K562 (cell line): ENCODE measurements around the gene TRIOBP. TPM values are rescaled to one million over a fixed set of nuclear protein-coding genes. Genes with fewer than 3 reads are reported as not detected.

Source experiments
- CHD1 ChIP-seq: fragments of 200-600 bp; sonication (generic); IDR thresholded peaks from one replicate; pipeline ENCODE4 v1.6.1; 2012; ENCODE audit warnings: mild to moderate bottlenecking, moderate library complexity, low read length, inconsistent platforms
- GABPB2 ChIP-seq: fragments of 250-450 bp; sonication (Bioruptor Pico); conservative IDR thresholded peaks from 2 replicates; pipeline ENCODE4 v1.5.1; 2021; ENCODE audit warnings: mild to moderate bottlenecking
- GATA2 ChIP-seq: sonication (generic); formaldehyde crosslinking; IDR thresholded peaks from 2 replicates; pipeline ENCODE4 v1.4.0; 2020; ENCODE audit warnings: mild to moderate bottlenecking, missing genetic modification reagents
- HNRNPLL ChIP-seq: fragments of 200-400 bp; formaldehyde crosslinking; IDR thresholded peaks from 2 replicates; pipeline ENCODE4 v1.6.1; 2017; ENCODE audit warnings: low read length, low read depth, mild to moderate bottlenecking; ENCODE audit not compliant: poor library complexity, severe bottlenecking
- RBM34 ChIP-seq: fragments of 200-400 bp; formaldehyde crosslinking; IDR thresholded peaks from 2 replicates; pipeline ENCODE4 v1.6.1; 2018; ENCODE audit warnings: low read length, borderline replicate concordance; ENCODE audit not compliant: insufficient read depth
- SUPT5H ChIP-seq: fragments of 450-650 bp; IDR thresholded peaks from 2 replicates; pipeline ENCODE4 v1.6.1; 2016
- TBP ChIP-seq: optimal IDR thresholded peaks from 2 replicates; pipeline ENCODE3; 2011; ENCODE audit warnings: low read depth, low read length, improper control_type of control experiment
- ZNF165 ChIP-seq: fragments of 250-450 bp; sonication (Bioruptor Pico); IDR thresholded peaks from 2 replicates; pipeline ENCODE4 v1.4.0; 2020; ENCODE audit warnings: borderline replicate concordance
- ZNF212 ChIP-seq: fragments of 450-650 bp; formaldehyde crosslinking; IDR thresholded peaks from 2 replicates; pipeline ENCODE4 v1.4.0; 2020; ENCODE audit warnings: mild to moderate bottlenecking
- ZNF75A ChIP-seq: fragments of 450-650 bp; formaldehyde crosslinking; IDR thresholded peaks from 2 replicates; pipeline ENCODE4 v1.4.0; 2020; ENCODE audit warnings: mild to moderate bottlenecking
- ZNF764 ChIP-seq: fragments of 250-450 bp; sonication (Bioruptor Pico); IDR thresholded peaks from 2 replicates; pipeline ENCODE4 v1.4.0; 2020; ENCODE audit warnings: low read depth, mild to moderate bottlenecking, moderate library complexity
- polyA plus RNA-seq, 8 experiments: library from polyadenylated mRNA; depleted of rRNA in 4 of 8; stranded (reverse) in 5 of 8; unstranded in 3 of 8; fragments of >200 nt; fragmentation: Nextera tagmentation in 2 of 8; fragmentation: Illumina TruSeq in 1 of 8; extraction: Ambion mirVana in 2 of 8; extraction: Trizol in 1 of 8; gene quantifications; 2 replicates each; pipeline versions ENCODE4 v1.2.1 to v1.2.3, GENCODE V29; 2011 to 2014; ENCODE audit warnings: inconsistent platforms in 1 of 8, missing spikeins in 1 of 8
- total RNA-seq, 7 experiments: library from RNA; depleted of rRNA in 6 of 7; stranded (reverse); fragments of >200 nt in 6 of 7; fragmentation: Illumina TruSeq in 2 of 7; extraction: Trizol in 2 of 7; gene quantifications; 2 replicates each; pipeline versions ENCODE4 v1.2.1 to v1.2.3, GENCODE V29; 2011 to 2021; ENCODE audit warnings: low replicate concordance in 1 of 7
- TF ChIP-seq, protein P1 (sequence below): sonication (generic); formaldehyde crosslinking; IDR thresholded peaks from 2 replicates; pipeline ENCODE4 v1.4.0; 2020; ENCODE audit warnings: mild to moderate bottlenecking, missing genetic modification reagents
- TF ChIP-seq, protein P2 (sequence below): fragments of 250-450 bp; sonication (Bioruptor Pico); IDR thresholded peaks from 2 replicates; pipeline ENCODE4 v1.4.0; 2020
- TF ChIP-seq, protein P3 (sequence below): fragments of 200-800 bp; sonication (Bioruptor generic); IDR thresholded peaks from 2 replicates; pipeline ENCODE4 v1.6.1; 2017; ENCODE audit warnings: missing genetic modification characterization, missing compliant biosample characterization
- TF ChIP-seq, protein P4 (sequence below): fragments of 250-450 bp; sonication (Bioruptor Pico); IDR thresholded peaks from 2 replicates; pipeline ENCODE4 v1.4.0; 2020; ENCODE audit warnings: mild to moderate bottlenecking
- TF ChIP-seq, protein P5 (sequence below): fragments of 450-650 bp; IDR thresholded peaks from one replicate; pipeline ENCODE4 v1.6.1; 2018; ENCODE audit warnings: mild to moderate bottlenecking, moderate library complexity; ENCODE audit not compliant: partially characterized antibody

TRIOBP gene
- total and polyA plus RNA-seq, 9 of the 15 experiments (the other 6 are each of a cell fraction or from before 2014, with no cell fraction given) = 0.24 to 13.8 (median 5.5) TPM

DNA sequence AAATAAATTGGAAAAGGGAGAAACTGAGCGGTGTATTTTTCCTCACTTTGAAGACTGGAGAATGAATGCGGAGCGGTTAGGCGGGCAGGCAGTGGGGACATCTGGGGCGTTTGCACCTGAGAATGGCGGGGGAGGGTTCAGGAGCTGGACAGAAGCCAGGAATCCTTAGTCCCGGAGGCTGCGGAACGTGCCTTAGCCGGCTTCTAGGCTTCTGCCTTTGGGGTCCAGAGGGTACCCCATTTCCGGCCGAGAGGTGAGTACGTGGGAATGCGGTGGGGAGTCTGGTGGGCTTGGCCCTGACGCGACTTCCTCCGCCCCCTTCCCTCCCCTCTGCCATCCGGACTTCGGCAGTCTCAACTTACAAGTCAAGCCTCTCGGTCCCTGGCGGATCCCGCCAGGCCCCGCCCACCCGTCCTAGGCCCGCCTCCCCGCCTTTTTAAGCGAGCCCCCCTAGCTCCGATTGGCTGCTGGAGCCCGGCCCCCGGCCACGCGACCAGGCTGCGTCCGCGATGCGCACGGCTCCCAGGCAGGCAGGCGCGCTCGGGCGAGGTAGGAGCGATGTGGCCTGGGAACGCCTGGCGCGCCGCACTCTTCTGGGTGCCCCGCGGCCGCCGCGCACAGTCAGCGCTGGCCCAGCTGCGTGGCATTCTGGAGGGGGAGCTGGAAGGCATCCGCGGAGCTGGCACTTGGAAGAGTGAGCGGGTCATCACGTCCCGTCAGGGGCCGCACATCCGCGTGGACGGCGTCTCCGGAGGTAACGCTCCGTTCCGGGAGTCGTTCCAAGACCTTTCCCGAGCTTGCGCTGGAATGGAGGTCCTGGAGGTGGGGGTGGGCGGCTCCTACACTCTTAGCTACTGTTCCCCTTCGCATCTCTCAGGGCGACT lies 110.8 kb downstream of the TRIOBP start, which contains the start of gene GCAT (continued):
- TF ChIP-seq ZNF165 (CRISPR knock-in tag) = no peak
- TF ChIP-seq, protein P1, sequence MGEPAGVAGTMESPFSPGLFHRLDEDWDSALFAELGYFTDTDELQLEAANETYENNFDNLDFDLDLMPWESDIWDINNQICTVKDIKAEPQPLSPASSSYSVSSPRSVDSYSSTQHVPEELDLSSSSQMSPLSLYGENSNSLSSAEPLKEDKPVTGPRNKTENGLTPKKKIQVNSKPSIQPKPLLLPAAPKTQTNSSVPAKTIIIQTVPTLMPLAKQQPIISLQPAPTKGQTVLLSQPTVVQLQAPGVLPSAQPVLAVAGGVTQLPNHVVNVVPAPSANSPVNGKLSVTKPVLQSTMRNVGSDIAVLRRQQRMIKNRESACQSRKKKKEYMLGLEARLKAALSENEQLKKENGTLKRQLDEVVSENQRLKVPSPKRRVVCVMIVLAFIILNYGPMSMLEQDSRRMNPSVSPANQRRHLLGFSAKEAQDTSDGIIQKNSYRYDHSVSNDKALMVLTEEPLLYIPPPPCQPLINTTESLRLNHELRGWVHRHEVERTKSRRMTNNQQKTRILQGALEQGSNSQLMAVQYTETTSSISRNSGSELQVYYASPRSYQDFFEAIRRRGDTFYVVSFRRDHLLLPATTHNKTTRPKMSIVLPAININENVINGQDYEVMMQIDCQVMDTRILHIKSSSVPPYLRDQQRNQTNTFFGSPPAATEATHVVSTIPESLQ (CRISPR knock-in tag) = no peak
- TF ChIP-seq HNRNPLL = peak; percentile 26
- TF ChIP-seq ZNF75A (CRISPR knock-in tag) = no peak
- TF ChIP-seq, protein P2, sequence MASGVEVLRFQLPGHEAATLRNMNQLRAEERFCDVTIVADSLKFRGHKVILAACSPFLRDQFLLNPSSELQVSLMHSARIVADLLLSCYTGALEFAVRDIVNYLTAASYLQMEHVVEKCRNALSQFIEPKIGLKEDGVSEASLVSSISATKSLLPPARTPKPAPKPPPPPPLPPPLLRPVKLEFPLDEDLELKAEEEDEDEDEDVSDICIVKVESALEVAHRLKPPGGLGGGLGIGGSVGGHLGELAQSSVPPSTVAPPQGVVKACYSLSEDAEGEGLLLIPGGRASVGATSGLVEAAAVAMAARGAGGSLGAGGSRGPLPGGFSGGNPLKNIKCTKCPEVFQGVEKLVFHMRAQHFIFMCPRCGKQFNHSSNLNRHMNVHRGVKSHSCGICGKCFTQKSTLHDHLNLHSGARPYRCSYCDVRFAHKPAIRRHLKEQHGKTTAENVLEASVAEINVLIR (CRISPR knock-in tag) = peak; percentile 53
- no peak for TF ChIP-seq CHD1
- TF ChIP-seq RBM34 = no peak
- TF ChIP-seq, protein P3, sequence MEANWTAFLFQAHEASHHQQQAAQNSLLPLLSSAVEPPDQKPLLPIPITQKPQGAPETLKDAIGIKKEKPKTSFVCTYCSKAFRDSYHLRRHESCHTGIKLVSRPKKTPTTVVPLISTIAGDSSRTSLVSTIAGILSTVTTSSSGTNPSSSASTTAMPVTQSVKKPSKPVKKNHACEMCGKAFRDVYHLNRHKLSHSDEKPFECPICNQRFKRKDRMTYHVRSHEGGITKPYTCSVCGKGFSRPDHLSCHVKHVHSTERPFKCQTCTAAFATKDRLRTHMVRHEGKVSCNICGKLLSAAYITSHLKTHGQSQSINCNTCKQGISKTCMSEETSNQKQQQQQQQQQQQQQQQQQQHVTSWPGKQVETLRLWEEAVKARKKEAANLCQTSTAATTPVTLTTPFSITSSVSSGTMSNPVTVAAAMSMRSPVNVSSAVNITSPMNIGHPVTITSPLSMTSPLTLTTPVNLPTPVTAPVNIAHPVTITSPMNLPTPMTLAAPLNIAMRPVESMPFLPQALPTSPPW = peak; percentile 66; the same call in 1 of the 2 replicates
- no peak for TF ChIP-seq GABPB2 (CRISPR knock-in tag)
- TF ChIP-seq, protein P4, sequence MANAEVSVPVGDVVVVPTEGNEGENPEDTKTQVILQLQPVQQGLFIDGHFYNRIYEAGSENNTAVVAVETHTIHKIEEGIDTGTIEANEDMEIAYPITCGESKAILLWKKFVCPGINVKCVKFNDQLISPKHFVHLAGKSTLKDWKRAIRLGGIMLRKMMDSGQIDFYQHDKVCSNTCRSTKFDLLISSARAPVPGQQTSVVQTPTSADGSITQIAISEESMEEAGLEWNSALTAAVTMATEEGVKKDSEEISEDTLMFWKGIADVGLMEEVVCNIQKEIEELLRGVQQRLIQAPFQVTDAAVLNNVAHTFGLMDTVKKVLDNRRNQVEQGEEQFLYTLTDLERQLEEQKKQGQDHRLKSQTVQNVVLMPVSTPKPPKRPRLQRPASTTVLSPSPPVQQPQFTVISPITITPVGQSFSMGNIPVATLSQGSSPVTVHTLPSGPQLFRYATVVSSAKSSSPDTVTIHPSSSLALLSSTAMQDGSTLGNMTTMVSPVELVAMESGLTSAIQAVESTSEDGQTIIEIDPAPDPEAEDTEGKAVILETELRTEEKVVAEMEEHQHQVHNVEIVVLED = no peak
- no peak for TF ChIP-seq GATA2
- TF ChIP-seq TBP = peak; percentile 62
- no peak for TF ChIP-seq ZNF764 (CRISPR knock-in tag)
- TF ChIP-seq, protein P5, sequence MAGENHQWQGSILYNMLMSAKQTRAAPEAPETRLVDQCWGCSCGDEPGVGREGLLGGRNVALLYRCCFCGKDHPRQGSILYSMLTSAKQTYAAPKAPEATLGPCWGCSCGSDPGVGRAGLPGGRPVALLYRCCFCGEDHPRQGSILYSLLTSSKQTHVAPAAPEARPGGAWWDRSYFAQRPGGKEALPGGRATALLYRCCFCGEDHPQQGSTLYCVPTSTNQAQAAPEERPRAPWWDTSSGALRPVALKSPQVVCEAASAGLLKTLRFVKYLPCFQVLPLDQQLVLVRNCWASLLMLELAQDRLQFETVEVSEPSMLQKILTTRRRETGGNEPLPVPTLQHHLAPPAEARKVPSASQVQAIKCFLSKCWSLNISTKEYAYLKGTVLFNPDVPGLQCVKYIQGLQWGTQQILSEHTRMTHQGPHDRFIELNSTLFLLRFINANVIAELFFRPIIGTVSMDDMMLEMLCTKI = no peak
- no peak for TF ChIP-seq ZNF212 (CRISPR knock-in tag)
- TF ChIP-seq SUPT5H = peak; percentile 74
